G401 (cell line): ENCODE results near the gene RUSF1. TPM values are rescaled to one million over a fixed set of nuclear protein-coding genes. Genes with fewer than 3 reads are reported as not detected.
"Not testable (repeated sequence)": the region's sequence is repeated elsewhere in the genome, so short reads cannot be mapped to it uniquely, and the experiment has no call there.

Source experiments
- DNase-seq: peaks from one replicate; pipeline ENCODE4 v3.0.0-alpha.2; 2015; ENCODE audit warnings: low spot score
- in situ Hi-C: cut with HindIII; loops from 2 replicates; pipeline ENCODE4 v1.10.0; 2016; ENCODE audit warnings: low sequenced_read_pairs, mixed read lengths
- total RNA-seq: library from RNA; depleted of rRNA; stranded (reverse); fragments of >200 nt; shearing (Covaris generic); gene quantifications from 2 replicates; pipeline ENCODE4 v1.2.3, GENCODE V29; 2014

RUSF1 gene
- total RNA-seq, 1 experiment from 2014 or later: 32.1 TPM

GRCh38 chr16:31519759-31520431 lies 11.7 kb upstream of the RUSF1 start:
- no peak for DNase-seq
- in situ Hi-C loops: no loop called here

- in situ Hi-C loops: no loop called here
- no peak for DNase-seq
Observed at GRCh38 chr16:31517800-31518402, 9.7 kb upstream of the RUSF1 start.

- in situ Hi-C loops: no loop called here
- DNase-seq: no peak
Observed at GRCh38 chr16:31513884-31514283, 5.7 kb upstream of the RUSF1 start.

- in situ Hi-C loops: no loop called here
Observed at GRCh38 chr16:31513126-31513525, 4.9 kb upstream of the RUSF1 start.

GRCh38 chr16:31508706-31509195 lies 560 bp upstream of the RUSF1 start:
- DNase-seq: peak; percentile 44

More at GRCh38 chr16:31513126-31513525, 4.9 kb upstream of the RUSF1 start:
- DNase-seq: no peak

GRCh38 chr16:31507617-31507928 lies 618 bp downstream of the RUSF1 start:
- in situ Hi-C loops: no loop called here
- DNase-seq: no peak

More at GRCh38 chr16:31508706-31509195, 560 bp upstream of the RUSF1 start:
- in situ Hi-C loops: no loop called here

GRCh38 chr16:31505483-31505882 lies 2.7 kb downstream of the RUSF1 start:
- no peak for DNase-seq
- in situ Hi-C loops: no loop called here

- in situ Hi-C loops: no loop called here
Observed at GRCh38 chr16:31504159-31504558, 4.0 kb downstream of the RUSF1 start.

GRCh38 chr16:31503555-31503954 lies 4.6 kb downstream of the RUSF1 start:
- in situ Hi-C loops, DNase-seq: not testable (repeated sequence)

More at GRCh38 chr16:31504159-31504558, 4.0 kb downstream of the RUSF1 start:
- DNase-seq: no peak

GRCh38 chr16:31502981-31503380 lies 5.2 kb downstream of the RUSF1 start:
- no peak for DNase-seq
- in situ Hi-C loops: no loop called here

- in situ Hi-C loops: no loop called here
- no peak for DNase-seq
Observed at GRCh38 chr16:31501966-31502348, 6.2 kb downstream of the RUSF1 start.

- in situ Hi-C loops: no loop called here
- DNase-seq: no peak
Observed at GRCh38 chr16:31501226-31501965, 6.8 kb downstream of the RUSF1 start.

- DNase-seq: no peak
- in situ Hi-C loops: no loop called here
Observed at GRCh38 chr16:31499928-31500327, 8.3 kb downstream of the RUSF1 start.

GRCh38 chr16:31498493-31498892 lies 9.7 kb downstream of the RUSF1 start:
- in situ Hi-C loops: no loop called here
- no peak for DNase-seq

GRCh38 chr16:31496670-31497069 lies 11.5 kb downstream of the RUSF1 start:
- in situ Hi-C loops: no loop called here
- no peak for DNase-seq

GRCh38 chr16:31493506-31494125 lies 14.6 kb downstream of the RUSF1 start:
- in situ Hi-C loops: no loop called here
- no peak for DNase-seq

GRCh38 chr16:31491778-31492418 lies 16.3 kb downstream of the RUSF1 start:
- in situ Hi-C loops: no loop called here
- no peak for DNase-seq

- DNase-seq: no peak
- in situ Hi-C loops: no loop called here
Observed at GRCh38 chr16:31489616-31490584, 18.3 kb downstream of the RUSF1 start.

GRCh38 chr16:31489298-31489564 lies 19.0 kb downstream of the RUSF1 start:
- in situ Hi-C loops: no loop called here
- DNase-seq: no peak
